ENCODE results near the gene METTL23.

Gene METTL23

DNA sequence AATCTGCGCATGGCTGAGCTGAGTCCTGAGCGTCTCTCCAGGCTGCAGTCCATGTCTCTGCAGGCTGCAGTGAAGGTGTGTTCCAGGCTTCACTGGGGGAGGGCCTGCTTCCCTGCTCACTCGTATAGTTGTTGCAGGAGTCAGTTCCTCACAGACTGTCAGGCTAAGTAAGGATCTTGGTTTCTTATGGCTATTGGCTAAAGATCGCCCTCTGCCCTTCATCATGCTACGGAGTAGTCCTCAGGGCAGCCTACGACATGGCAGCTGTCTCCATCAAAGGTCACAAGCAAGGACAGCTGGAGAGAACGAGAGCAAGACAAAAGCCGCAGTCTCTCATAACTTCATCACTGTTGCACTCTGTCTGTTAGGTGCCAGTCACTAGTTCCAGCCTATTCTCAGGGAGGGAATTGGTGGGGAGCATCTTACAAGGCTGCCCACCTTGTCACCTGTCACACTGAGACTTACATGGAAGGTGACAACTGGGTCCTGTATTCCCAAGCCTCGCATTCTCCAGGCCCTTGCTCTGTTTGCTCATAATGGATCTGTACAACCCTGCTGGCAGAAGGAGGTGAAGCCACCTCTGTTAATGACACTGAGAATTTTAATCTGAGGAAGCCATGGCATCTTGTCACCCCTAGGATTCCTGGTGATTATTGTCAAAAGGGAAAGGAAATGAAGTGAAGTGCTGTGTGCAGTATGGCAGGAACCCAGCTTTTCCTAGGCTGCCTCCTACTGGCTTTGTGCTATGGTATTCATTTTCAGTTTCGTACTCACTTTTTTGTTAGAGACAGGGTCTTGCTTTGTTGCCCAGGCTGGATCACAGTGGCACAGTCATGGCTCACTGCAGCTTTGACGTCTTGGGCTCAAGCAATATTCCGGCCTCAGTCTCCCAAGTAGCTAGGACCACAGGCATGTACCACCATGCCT is 54.7 kb downstream of the METTL23 start:
- DNase-seq = no peak

GRCh38 chr17:76783146-76783545 is 56.5 kb downstream of the METTL23 start:
- no peak for DNase-seq
